GM21717 (cell line): Measurements from ENCODE around the gene HIPK3.

Source experiments
- ATAC-seq: cut with Tn5 transposase; IDR thresholded peaks from one replicate; pipeline ENCODE4 v1.9.1; 2021; ENCODE audit warnings: mild to moderate bottlenecking, moderate library complexity; ENCODE audit not compliant: unreplicated experiment

HIPK3 gene

DNA sequence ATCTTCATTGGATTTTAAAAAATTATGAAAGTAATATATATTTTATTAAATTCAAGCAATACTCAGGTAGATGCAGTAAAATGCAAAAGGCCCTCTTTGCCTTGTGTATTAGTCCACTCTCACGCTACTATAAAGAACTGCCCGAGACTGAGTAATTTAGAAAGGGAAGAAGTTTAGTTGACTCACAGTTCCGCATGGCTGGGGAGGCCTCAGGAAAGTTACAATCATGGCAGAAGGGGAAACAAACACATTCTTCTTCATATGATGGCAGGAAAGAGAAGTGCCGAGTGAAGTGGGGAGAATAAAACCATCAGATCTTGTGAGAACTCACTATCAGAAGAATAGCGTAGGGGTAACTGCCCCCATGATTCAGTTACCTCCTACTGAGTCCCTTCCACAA is 130.8 kb downstream of the HIPK3 start:
- ATAC-seq: peak; percentile 33

DNA sequence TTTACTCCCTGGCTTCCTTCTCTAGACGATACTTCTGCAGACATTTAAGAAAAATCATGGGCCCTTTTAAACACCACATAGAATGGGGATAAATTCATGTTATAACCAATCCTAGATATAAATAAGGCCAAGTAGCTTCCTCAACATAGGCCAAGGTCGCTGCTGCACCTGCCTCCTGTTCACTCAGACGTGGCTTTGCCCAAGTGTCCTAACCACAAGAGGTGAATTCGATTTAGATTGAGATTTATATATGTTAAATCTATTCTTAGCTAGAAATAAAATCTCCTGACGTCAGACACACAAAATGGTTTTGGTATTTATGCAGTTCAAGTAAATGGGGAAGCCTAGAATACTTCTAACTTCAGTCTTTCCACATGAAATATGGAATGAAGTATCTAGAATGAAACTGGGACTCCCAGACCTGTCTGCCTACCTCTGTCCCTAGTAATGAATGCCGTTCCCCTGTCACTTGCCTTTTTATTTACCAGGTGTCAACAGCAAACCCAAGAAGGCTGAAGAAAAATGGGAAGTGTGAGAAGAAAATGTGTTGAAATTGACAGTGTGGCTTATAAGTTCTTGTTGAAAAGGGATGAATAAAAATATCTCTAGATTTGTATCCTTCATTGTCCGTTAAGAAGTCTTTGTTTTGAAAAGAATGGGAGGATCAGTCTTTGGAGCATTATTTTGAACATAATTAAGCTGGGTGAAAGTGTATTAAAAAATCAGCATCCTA is 131.8 kb downstream of the HIPK3 start:
- no peak for ATAC-seq

DNA sequence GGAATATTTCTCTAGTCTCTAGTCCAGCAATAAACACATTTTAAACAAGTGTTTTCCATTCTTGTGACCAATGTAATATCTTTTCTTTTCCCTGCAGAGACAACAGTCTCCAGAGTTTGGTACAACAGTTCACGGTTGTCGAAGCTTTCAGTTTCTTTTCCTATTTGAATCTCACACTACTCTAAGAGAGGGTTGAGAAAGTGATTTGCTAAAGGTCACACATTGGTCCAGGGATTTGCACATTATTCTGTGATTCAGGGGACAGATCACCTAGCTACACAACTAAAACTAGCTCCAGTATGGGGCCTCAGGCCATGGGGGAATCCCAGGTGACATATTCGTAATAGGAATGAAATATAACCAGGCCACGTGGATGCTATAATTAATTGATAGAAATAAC is 132.5 kb downstream of the HIPK3 start:
- ATAC-seq: peak; percentile 70

DNA sequence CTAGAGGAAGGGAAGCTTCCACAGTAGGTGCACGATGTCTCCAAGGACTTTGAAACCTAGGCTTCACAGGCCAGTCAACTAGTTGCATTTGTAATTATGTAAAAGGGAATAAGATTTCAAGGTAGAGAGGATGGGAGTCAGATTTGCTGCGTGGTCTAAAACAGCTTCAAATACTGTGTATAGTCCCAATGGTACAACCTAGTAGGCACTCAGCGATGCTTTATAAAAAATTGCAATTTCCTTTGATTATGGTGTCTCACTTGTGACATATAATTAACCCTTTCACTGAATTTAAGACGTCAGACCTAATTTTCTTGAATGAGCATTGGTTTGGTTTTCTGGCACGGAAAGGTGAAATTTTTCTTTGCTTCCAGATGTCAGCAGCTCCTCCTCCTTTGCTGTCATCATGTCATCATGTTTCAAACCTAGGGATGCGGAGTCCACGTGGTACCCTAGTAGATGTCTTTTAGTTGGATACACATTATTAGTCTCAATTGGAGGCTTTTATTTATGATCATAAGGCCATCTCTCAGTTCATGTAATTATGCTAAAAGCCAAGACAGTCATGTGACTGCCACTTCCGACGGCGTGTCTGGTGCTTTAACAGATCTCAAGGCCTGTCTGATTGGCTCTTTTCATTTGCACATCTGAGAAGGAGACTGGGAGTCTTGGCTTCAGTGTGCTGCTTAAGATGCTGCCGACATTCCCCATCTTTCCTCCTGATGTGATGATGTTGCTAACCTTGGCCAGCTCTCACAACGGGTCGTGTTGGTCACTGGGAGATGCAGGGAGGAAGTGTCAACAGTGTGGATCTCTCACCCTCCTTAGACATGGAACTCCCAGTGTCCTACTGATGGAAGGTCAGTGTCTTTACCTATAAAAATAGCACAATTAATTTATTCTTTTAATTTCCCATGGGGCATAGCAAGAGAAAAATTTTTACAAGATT is 134.0 kb downstream of the HIPK3 start:
- no peak for ATAC-seq

DNA sequence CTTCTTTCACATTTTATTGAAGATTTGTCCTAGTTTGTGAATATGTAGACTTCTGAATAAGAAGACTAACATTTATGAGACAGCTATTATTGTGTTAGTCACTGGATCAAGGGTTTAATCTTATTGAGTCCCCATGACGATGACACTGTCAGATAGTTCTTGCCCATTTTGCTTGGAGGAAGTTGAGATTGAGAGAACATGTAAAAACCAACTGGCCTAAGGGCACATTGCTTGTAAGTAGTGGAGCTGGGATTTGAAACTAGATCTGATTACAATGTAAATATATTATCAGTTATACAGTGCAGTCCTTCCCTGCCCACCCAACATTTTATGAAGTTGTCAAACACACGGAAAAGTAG is 134.7 kb downstream of the HIPK3 start:
- ATAC-seq: no peak

DNA sequence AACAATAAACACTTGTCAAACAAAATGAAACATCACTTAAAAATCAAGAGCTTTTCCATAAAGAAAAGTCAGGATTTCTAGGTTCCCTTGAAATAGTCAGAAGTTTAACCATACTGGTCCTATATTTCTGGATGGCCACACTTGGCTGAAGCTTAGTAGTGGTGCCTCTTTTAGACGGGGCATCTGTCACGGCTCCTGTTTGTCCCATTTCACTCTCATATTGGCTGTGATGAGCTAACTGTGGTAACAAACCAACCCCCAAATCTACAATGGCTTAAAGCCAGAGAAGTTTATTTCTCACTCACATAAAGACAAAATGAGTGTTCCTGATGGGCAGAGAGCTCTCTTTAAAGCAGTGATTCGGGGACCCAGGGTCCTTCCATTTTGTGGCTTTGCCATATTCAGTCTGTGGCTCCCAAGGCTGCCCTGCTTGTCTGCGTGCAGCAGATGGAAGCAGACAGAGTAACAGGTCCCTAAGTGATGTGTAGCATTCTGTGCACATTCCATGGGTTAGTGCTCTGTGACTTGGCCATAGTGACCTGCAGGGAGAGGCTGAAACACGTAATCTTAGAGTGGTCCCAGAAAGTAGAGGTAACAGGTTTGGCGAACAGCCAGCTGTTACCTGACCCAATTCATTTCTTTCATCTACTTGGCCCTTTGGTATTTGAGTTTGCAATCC is 137.4 kb downstream of the HIPK3 start:
- no peak for ATAC-seq

DNA sequence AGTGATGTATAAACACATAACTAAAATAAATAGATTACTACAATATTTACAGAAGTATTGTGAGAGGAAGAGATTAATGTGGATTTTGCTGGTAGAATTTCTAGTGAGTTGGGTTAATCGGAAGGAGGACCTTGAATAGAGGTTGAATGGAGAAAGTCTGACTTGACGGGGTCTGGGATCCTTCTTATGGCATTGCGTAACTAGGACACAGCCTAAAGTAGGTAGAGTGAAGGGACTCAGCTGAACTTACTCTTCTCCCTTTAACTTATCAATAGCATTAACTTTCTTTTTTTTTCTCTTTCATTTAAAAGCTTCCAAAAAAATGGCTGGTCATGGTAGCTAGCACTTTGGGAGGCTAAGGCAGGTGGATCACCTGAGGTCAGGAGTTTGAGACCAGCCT is 139.2 kb downstream of the HIPK3 start:
- ATAC-seq: no peak

DNA sequence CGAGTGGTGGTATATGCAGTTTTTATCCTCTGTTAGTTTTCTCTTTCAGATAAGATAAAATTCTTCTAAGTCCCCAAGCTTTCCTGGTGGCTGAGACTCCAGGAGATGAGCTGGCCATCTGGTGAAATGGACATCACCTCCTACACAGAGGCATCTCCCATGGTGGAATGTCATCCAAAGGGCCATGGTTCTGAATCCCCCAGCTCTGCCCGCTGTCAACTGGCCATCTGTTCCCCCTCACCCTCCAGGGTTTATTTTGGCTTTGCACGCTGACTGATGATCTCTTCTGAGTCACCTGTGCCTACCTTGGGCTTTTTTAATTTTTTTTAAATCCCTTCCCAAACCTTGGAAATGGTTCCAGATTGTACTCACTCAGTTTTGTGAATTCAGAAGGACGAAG is 142.2 kb downstream of the HIPK3 start:
- ATAC-seq: no peak

DNA sequence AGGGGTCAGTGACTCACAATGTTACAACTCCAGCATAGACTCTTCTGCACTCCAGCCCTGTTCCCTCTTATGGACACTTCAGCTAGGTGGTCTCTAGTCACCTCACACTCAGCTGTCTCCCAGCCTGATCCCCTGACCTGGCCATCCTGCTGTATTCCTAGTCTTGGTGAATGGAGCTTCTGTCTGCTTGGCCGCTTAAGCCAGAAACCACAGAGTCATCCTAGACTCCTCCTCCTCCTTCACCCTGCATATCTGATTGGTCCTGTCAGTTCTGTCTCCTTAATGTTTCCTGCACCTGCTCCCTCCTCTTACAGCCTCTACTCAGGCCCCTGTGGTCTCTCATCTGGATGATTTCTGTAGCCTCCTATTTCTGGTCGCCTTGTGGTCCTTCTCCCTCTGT is 144.9 kb downstream of the HIPK3 start:
- ATAC-seq: no peak

DNA sequence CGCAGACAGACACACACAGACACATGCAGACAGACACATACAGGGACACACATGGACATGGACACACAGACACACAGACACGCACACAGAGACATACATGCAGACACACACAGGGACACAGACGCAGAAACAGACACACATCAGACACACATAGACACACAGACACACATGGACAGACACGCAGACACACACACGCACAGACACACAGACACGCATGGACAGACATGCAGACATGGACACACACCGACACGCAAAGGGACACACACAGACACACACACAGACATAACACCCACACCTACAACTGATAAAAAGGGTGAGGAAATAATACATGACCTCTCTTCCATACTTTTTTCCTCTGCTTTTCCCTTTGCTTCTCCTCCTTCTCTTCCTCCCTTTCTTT is 146.2 kb downstream of the HIPK3 start:
- ATAC-seq: no peak

DNA sequence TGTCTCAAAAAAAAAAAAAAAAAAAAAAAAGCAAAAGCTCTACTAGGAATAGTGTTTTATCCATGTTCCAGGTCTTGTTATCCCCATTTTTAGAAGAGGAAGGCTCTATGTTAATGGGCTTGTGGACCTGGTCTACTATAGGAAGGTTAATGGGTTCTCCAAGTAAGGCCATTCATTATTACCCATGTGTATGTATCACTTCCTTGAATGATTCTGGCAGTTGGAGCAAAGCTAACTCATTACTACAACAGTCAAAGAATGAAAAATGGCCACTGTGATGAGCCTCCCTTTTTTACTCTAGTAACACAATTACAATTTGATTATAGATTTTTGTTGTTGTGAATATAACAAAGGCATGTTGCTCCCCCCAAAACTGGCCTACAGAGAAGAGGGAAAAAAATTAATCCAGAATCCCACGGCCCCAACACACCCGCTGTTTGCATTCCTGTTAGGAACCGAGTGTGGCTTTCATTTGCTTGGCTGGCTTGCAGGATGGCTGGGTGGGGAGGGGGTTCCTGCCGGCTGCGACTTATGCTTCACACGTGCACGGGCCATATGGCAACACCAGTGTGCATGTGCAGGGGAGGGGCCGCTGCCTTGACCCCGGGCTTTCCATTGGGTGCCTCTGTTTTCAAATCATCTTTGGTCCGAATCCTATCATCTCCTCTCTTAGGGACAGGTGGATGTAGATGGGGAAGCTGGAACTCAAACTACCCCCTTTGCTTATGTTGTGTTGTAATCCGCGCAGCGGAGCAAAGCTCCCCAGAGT is 148.8 kb downstream of the HIPK3 start:
- ATAC-seq: no peak
